NCI-H2196 (cell line): Measurements from ENCODE around the gene NHSL1.

Source experiments
- DNase-seq: peaks from one replicate; lab custom pipeline; 2025; ENCODE audit not compliant: unreplicated experiment; lab: John Stamatoyannopoulos, UW

Gene NHSL1

GRCh38 chr6:138374815-138375214, 124.5 kb downstream of the NHSL1 start:
- DNase-seq, result no peak

GRCh38 chr6:138374230-138374629, 125.1 kb downstream of the NHSL1 start:
- no peak for DNase-seq

- no peak for DNase-seq
Measured at GRCh38 chr6:138372711-138373463, 126.4 kb downstream of the NHSL1 start.
